Caco-2 (cell line): Measurements from ENCODE around the gene RRP8. TPM values are rescaled to one million over a fixed set of nuclear protein-coding genes. Genes with fewer than 3 reads are reported as not detected.
A peak's percentile ranks its signal among the peaks of the same experiment; 100 is the strongest.

Experiments
- BruUV-seq: library from RNA; stranded (reverse); fragments of 400-500 nt; replicated peaks from 2 replicates; lab custom pipeline; 2021; lab: Mats Ljungman, UMichigan
- CTCF ChIA-PET: fragments of 300-600 bp; sonication (Branson Sonifier 250); formaldehyde crosslinking; loops from one replicate; lab custom pipeline; 2022; ENCODE audit warnings: antibody characterized with exemption; lab: Charles Lee
- POLR2A ChIA-PET: fragments of 300-600 bp; sonication (Branson Sonifier 250); formaldehyde crosslinking; loops from one replicate; lab custom pipeline; 2022; ENCODE audit warnings: antibody characterized with exemption; lab: Charles Lee
- DNase-seq, 2 experiments: peaks; one replicate each; pipeline versions ENCODE4 v3.0.0 to v3.0.0-alpha.2; 2020 to 2022
- H3K27me3 ChIP-seq: replicated peaks from 2 replicates; pipeline ENCODE4 v1.6.0; 2011; ENCODE audit warnings: low read length; ENCODE audit not compliant: control insufficient read depth, insufficient read depth
- H3K36me3 ChIP-seq: 2 replicates; pipeline ENCODE4 v1.5.1; 2011; ENCODE audit warnings: low read length; ENCODE audit not compliant: control insufficient read depth, insufficient read depth
- H3K4me1 ChIP-seq: fragments of 250-450 bp; sonication (Bioruptor Pico); 2 replicates; pipeline ENCODE4 v1.5.1; 2020; ENCODE audit warnings: mild to moderate bottlenecking
- H3K4me3 ChIP-seq: 2 replicates; pipeline ENCODE4 v1.5.1; 2011; ENCODE audit warnings: low read depth, mild to moderate bottlenecking, control low read depth, low read length
- H3K9me3 ChIP-seq: fragments of 250-450 bp; sonication (Bioruptor Pico); 2 replicates; pipeline ENCODE4 v1.5.1; 2020; ENCODE audit warnings: mild to moderate bottlenecking, moderate library complexity
- H3K27ac Mint-ChIP-seq: one replicate; pipeline ENCODE4 v1.8.0; 2022; ENCODE audit warnings: mixed read lengths; ENCODE audit not compliant: unreplicated experiment
- H3K27me3 Mint-ChIP-seq: one replicate; pipeline ENCODE4 v1.8.0; 2022; ENCODE audit warnings: mixed read lengths; ENCODE audit not compliant: insufficient read depth, unreplicated experiment
- H3K36me3 Mint-ChIP-seq: one replicate; pipeline ENCODE4 v1.8.0; 2022; ENCODE audit warnings: mild to moderate bottlenecking, mixed read lengths; ENCODE audit not compliant: insufficient read depth, unreplicated experiment
- H3K4me1 Mint-ChIP-seq: one replicate; pipeline ENCODE4 v1.8.0; 2022; ENCODE audit warnings: low read depth, mixed read lengths; ENCODE audit not compliant: unreplicated experiment
- H3K4me3 Mint-ChIP-seq: one replicate; pipeline ENCODE4 v1.8.0; 2022; ENCODE audit warnings: mild to moderate bottlenecking, moderate library complexity, mixed read lengths; ENCODE audit not compliant: unreplicated experiment
- H3K9me3 Mint-ChIP-seq: one replicate; pipeline ENCODE4 v1.8.0; 2022; ENCODE audit warnings: mixed read lengths; ENCODE audit not compliant: unreplicated experiment
- intact Hi-C: fragments of 100-400 bp; cut with micrococcal nuclease; formaldehyde crosslinking; loops from one replicate; pipeline ENCODE4 v1.10.0; 2022; ENCODE audit not compliant: unreplicated experiment
- total RNA-seq: library from RNA; stranded (reverse); gene quantifications from 2 replicates; pipeline ENCODE4 v1.2.3, GENCODE V29; 2022
- TF ChIP-seq, protein P1 (sequence below), 2 experiments: fragments of 200-600 bp in 1 of 2; IDR thresholded peaks; 1 replicate in 1 of 2; 2 replicates in 1 of 2; pipeline versions ENCODE4 v1.5.1 to v1.8.0; 2011 to 2022; ENCODE audit warnings: antibody characterized with exemption in 1 of 2, control low read depth in 1 of 2, inconsistent platforms in 1 of 2, low read depth in 1 of 2, low read length in 1 of 2, mild to moderate bottlenecking in 1 of 2, moderate library complexity in 1 of 2; ENCODE audit not compliant: insufficient read depth in 1 of 2, severe bottlenecking in 1 of 2, unreplicated experiment in 1 of 2

RRP8 gene
- total RNA-seq, 1 experiment from 2014 or later: 21.0 TPM

DNA sequence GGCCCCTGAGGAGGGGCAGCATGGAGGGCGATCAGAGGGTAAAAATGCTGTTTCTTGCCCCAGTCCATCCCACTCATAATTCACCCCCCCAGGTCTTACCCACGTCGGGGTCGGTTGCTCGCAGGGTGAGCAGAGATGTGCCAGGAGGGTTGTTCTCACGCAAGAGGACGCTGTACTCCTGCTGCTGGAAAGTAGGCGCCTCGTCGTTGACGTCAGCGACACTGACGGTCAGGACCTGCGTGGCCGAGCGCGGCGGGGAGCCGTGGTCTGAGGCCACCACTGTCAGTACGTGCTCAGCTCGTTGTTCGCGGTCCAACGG lies 26.1 kb upstream of the RRP8 start:
- Histone ChIP-seq H3K36me3 (no peaks in the 10 kb centered on the region), H3K4me3 (peak overlapping the region; percentile 62), H3K9me3 (no peaks in the 10 kb centered on the region), H3K27me3 (no peaks in the 10 kb centered on the region; the same call in 1 of the 2 replicates), H3K4me1 (peaks cover 3% of the 10 kb centered on the region; the same call in 1 of the 2 replicates)
- BruUV-seq: no TSS peak
- TF ChIP-seq, protein P1, sequence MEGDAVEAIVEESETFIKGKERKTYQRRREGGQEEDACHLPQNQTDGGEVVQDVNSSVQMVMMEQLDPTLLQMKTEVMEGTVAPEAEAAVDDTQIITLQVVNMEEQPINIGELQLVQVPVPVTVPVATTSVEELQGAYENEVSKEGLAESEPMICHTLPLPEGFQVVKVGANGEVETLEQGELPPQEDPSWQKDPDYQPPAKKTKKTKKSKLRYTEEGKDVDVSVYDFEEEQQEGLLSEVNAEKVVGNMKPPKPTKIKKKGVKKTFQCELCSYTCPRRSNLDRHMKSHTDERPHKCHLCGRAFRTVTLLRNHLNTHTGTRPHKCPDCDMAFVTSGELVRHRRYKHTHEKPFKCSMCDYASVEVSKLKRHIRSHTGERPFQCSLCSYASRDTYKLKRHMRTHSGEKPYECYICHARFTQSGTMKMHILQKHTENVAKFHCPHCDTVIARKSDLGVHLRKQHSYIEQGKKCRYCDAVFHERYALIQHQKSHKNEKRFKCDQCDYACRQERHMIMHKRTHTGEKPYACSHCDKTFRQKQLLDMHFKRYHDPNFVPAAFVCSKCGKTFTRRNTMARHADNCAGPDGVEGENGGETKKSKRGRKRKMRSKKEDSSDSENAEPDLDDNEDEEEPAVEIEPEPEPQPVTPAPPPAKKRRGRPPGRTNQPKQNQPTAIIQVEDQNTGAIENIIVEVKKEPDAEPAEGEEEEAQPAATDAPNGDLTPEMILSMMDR (IDR thresholded peaks at IDR 0.05; ENCODE audit: insufficient read depth in 1 of 2, low read depth in 1 of 2, low read length in 1 of 2, severe bottlenecking in 1 of 2, unreplicated experiment in 1 of 2): no peak
- no peak overlapping the region for H3K27ac Mint-ChIP-seq
- no peaks in the 10 kb centered on the region for H3K9me3 Mint-ChIP-seq
- peak overlapping the region; percentile 72 for H3K4me3 Mint-ChIP-seq
- no peak for DNase-seq
- intact Hi-C loops: no loop called here
- ChIA-PET CTCF (no interaction called here), POLR2A (no interaction called here)
- no peaks in the 10 kb centered on the region for H3K27me3 Mint-ChIP-seq
- no peaks in the 10 kb centered on the region for H3K4me1 Mint-ChIP-seq
- peaks cover 5% of the 10 kb centered on the region for H3K36me3 Mint-ChIP-seq

DNA sequence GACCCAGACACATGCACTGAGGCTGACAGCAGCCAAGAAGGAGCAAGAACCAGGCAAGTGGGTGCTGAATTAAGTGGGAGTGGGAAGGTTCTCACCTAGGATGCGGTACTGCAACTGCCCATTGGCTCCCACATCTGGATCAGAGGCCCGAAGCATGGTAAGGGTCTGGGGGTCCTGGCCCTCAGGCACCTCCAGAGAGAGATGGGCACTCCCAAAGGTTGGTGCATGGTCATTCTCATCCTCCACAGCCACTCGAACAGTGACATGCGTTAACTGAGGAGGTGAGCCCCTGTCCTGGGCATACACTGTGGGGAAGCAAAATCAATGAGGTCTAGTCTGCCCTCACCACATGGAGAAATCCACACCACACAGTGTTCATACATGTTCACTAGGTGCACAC lies 25.1 kb upstream of the RRP8 start:
- peak overlapping the region; percentile 1 for H3K4me3 Mint-ChIP-seq
- no TSS peak for BruUV-seq
- POLR2A ChIA-PET: no interaction called here

DNA sequence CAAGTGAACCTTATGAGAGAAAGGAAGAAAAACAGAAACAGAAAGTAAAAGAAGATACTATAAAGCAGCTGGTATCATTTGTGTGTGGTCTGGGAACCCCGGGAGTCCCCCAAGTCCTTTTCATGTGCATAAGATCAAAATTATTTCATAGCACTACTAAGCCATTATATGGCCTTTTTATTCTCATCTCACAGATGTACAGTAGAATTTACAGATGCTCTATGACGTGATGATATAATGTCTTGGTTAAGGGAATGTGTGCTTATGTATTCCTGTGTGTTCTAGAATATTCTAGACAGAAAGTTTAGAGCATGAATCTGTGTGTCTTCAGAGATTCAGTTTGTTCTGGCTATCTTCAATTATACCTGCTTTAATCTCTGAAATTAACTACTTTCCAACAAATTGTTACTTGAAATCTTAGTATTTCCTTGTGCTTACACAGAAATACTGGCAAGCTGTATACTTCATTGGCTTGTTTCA lies 24.4 kb upstream of the RRP8 start:
- H3K4me1 ChIP-seq: peaks cover 3% of the 10 kb centered on the region; the same call in 1 of the 2 replicates
- Mint-ChIP-seq H3K36me3 (peaks cover 5% of the 10 kb centered on the region), H3K9me3 (no peaks in the 10 kb centered on the region), H3K4me3 (no peak overlapping the region), H3K27ac (no peak overlapping the region), H3K4me1 (no peaks in the 10 kb centered on the region), H3K27me3 (no peaks in the 10 kb centered on the region)
- intact Hi-C loops: no loop called here
- no peak overlapping the region for H3K4me3 ChIP-seq
- no peak for DNase-seq
- CTCF ChIA-PET: interaction anchor here (1.5 kb wide), 1 partner anchor 55 kb away, joined by 3 read pairs; the partner anchor contains the start of gene MRPL17
- POLR2A ChIA-PET: no interaction called here
- no peaks in the 10 kb centered on the region for H3K9me3 ChIP-seq
- BruUV-seq: no TSS peak
- H3K27me3 ChIP-seq: no peaks in the 10 kb centered on the region; the same call in 1 of the 2 replicates
- H3K36me3 ChIP-seq: no peaks in the 10 kb centered on the region
- TF ChIP-seq, protein P1 (IDR thresholded peaks at IDR 0.05; ENCODE audit: insufficient read depth in 1 of 2, low read depth in 1 of 2, low read length in 1 of 2, severe bottlenecking in 1 of 2, unreplicated experiment in 1 of 2): no peak

More for the DNA sequence above, 25.1 kb upstream of the RRP8 start:
- Histone ChIP-seq H3K27me3 (no peaks in the 10 kb centered on the region; the same call in 1 of the 2 replicates), H3K4me3 (no peak overlapping the region), H3K36me3 (no peaks in the 10 kb centered on the region), H3K9me3 (no peaks in the 10 kb centered on the region), H3K4me1 (peaks cover 3% of the 10 kb centered on the region; the same call in 1 of the 2 replicates)
- Mint-ChIP-seq H3K4me1 (no peaks in the 10 kb centered on the region), H3K27me3 (no peaks in the 10 kb centered on the region), H3K27ac (no peak overlapping the region), H3K36me3 (peaks cover 5% of the 10 kb centered on the region), H3K9me3 (no peaks in the 10 kb centered on the region)
- TF ChIP-seq, protein P1 (IDR thresholded peaks at IDR 0.05; ENCODE audit: insufficient read depth in 1 of 2, low read depth in 1 of 2, low read length in 1 of 2, severe bottlenecking in 1 of 2, unreplicated experiment in 1 of 2): no peak
- CTCF ChIA-PET: interaction anchor here (1.5 kb wide), 1 partner anchor 55 kb away, joined by 3 read pairs; the partner anchor contains the start of gene MRPL17
- intact Hi-C loops: no loop called here
- no peak for DNase-seq
